T-helper 1 cell treated with Interleukin-12 subunit alpha and Interleukin-12 subunit beta and Interleukin-4 antibody, amounts not matched to agents 30 μg/mL and 1 μg/mL, for 36 hours (primary cell): ENCODE data around the gene MLH1.
"Not testable (repeated sequence)": the region's sequence is repeated elsewhere in the genome, so short reads cannot be mapped to it uniquely, and the experiment has no call there.

ENCODE experiments used
- H3K27ac Mint-ChIP-seq: one replicate; pipeline ENCODE4 v1.8.0; 2021; ENCODE audit warnings: mild to moderate bottlenecking, mixed read lengths
- H3K27me3 Mint-ChIP-seq: one replicate; pipeline ENCODE4 v1.8.0; 2021; ENCODE audit warnings: low read depth, mixed read lengths
- H3K36me3 Mint-ChIP-seq: one replicate; pipeline ENCODE4 v1.8.0; 2021; ENCODE audit warnings: low read depth, mixed read lengths
- H3K4me1 Mint-ChIP-seq: one replicate; pipeline ENCODE4 v1.8.0; 2021; ENCODE audit warnings: low read depth, mixed read lengths
- H3K4me3 Mint-ChIP-seq: one replicate; pipeline ENCODE4 v1.8.0; 2021; ENCODE audit warnings: mild to moderate bottlenecking, moderate library complexity, mixed read lengths
- H3K9me3 Mint-ChIP-seq: one replicate; pipeline ENCODE4 v1.8.0; 2021; ENCODE audit warnings: mixed read lengths

Gene MLH1

GRCh38 chr3:37039161-37039846 lies 46.0 kb downstream of the MLH1 start:
- Mint-ChIP-seq H3K4me1 (no peaks in the 10 kb centered on the region), H3K27me3 (no peaks in the 10 kb centered on the region), H3K27ac (no peak overlapping the region), H3K4me3 (no peak overlapping the region), H3K36me3 (peaks cover 44% of the 10 kb centered on the region), H3K9me3 (peaks cover 7% of the 10 kb centered on the region)

- no peak overlapping the region for H3K27ac Mint-ChIP-seq
- no peaks in the 10 kb centered on the region for H3K4me1 Mint-ChIP-seq
- H3K4me3 Mint-ChIP-seq, result no peak overlapping the region
- peaks cover 7% of the 10 kb centered on the region for H3K9me3 Mint-ChIP-seq
- peaks cover 40% of the 10 kb centered on the region for H3K36me3 Mint-ChIP-seq
- H3K27me3 Mint-ChIP-seq, result no peaks in the 10 kb centered on the region
Observed at GRCh38 chr3:37040231-37040630, 46.9 kb downstream of the MLH1 start.

GRCh38 chr3:37041546-37042195 lies 48.4 kb downstream of the MLH1 start:
- Mint-ChIP-seq H3K4me3 (no peak overlapping the region), H3K27ac (no peak overlapping the region), H3K36me3 (peaks cover 31% of the 10 kb centered on the region), H3K9me3 (no peaks in the 10 kb centered on the region), H3K4me1 (no peaks in the 10 kb centered on the region), H3K27me3 (no peaks in the 10 kb centered on the region)

GRCh38 chr3:37042712-37043111 lies 49.4 kb downstream of the MLH1 start:
- H3K9me3 Mint-ChIP-seq, H3K27ac Mint-ChIP-seq, H3K4me3 Mint-ChIP-seq, H3K4me1 Mint-ChIP-seq, H3K27me3 Mint-ChIP-seq: not testable (repeated sequence)
- H3K36me3 Mint-ChIP-seq, result peaks cover 35% of the 10 kb centered on the region

- no peak overlapping the region for H3K27ac Mint-ChIP-seq
- H3K9me3 Mint-ChIP-seq, result no peaks in the 10 kb centered on the region
- no peaks in the 10 kb centered on the region for H3K4me1 Mint-ChIP-seq
- H3K36me3 Mint-ChIP-seq, result peaks cover 44% of the 10 kb centered on the region
- H3K27me3 Mint-ChIP-seq, result no peaks in the 10 kb centered on the region
- no peak overlapping the region for H3K4me3 Mint-ChIP-seq
Observed at GRCh38 chr3:37050282-37050681, 57.0 kb downstream of the MLH1 start.

GRCh38 chr3:37052860-37053259 lies 59.5 kb downstream of the MLH1 start:
- peaks cover 41% of the 10 kb centered on the region for H3K36me3 Mint-ChIP-seq
- no peaks in the 10 kb centered on the region for H3K4me1 Mint-ChIP-seq
- H3K9me3 Mint-ChIP-seq, result no peaks in the 10 kb centered on the region
- no peaks in the 10 kb centered on the region for H3K27me3 Mint-ChIP-seq
- H3K4me3 Mint-ChIP-seq, result no peak overlapping the region
- no peak overlapping the region for H3K27ac Mint-ChIP-seq

- no peaks in the 10 kb centered on the region for H3K9me3 Mint-ChIP-seq
- H3K27ac Mint-ChIP-seq, result no peak overlapping the region
- no peak overlapping the region for H3K4me3 Mint-ChIP-seq
- no peaks in the 10 kb centered on the region for H3K27me3 Mint-ChIP-seq
- H3K36me3 Mint-ChIP-seq, result peaks cover 36% of the 10 kb centered on the region
- H3K4me1 Mint-ChIP-seq, result no peaks in the 10 kb centered on the region
Observed at GRCh38 chr3:37053337-37053736, 60.0 kb downstream of the MLH1 start.

GRCh38 chr3:37053753-37054152 lies 60.4 kb downstream of the MLH1 start:
- H3K27me3 Mint-ChIP-seq, result no peaks in the 10 kb centered on the region
- H3K36me3 Mint-ChIP-seq, result peaks cover 32% of the 10 kb centered on the region
- H3K9me3 Mint-ChIP-seq, result no peaks in the 10 kb centered on the region
- H3K27ac Mint-ChIP-seq, result no peak overlapping the region
- no peaks in the 10 kb centered on the region for H3K4me1 Mint-ChIP-seq
- no peak overlapping the region for H3K4me3 Mint-ChIP-seq

GRCh38 chr3:37054370-37054769 lies 61.1 kb downstream of the MLH1 start:
- Mint-ChIP-seq H3K4me3 (no peak overlapping the region), H3K27me3 (no peaks in the 10 kb centered on the region), H3K27ac (no peak overlapping the region), H3K36me3 (peaks cover 26% of the 10 kb centered on the region), H3K4me1 (no peaks in the 10 kb centered on the region), H3K9me3 (no peaks in the 10 kb centered on the region)

GRCh38 chr3:37055077-37055476 lies 61.8 kb downstream of the MLH1 start:
- not testable (repeated sequence) for H3K9me3 Mint-ChIP-seq, H3K27me3 Mint-ChIP-seq, H3K4me3 Mint-ChIP-seq, H3K4me1 Mint-ChIP-seq, H3K27ac Mint-ChIP-seq
- H3K36me3 Mint-ChIP-seq, result peaks cover 24% of the 10 kb centered on the region

GRCh38 chr3:37056826-37057225 lies 63.5 kb downstream of the MLH1 start:
- H3K9me3 Mint-ChIP-seq, result no peaks in the 10 kb centered on the region
- H3K36me3 Mint-ChIP-seq, result peaks cover 23% of the 10 kb centered on the region
- peaks cover 3% of the 10 kb centered on the region for H3K4me1 Mint-ChIP-seq
- no peak overlapping the region for H3K4me3 Mint-ChIP-seq
- H3K27me3 Mint-ChIP-seq, result no peaks in the 10 kb centered on the region
- no peak overlapping the region for H3K27ac Mint-ChIP-seq

- H3K27me3 Mint-ChIP-seq, result no peaks in the 10 kb centered on the region
- H3K9me3 Mint-ChIP-seq, result no peaks in the 10 kb centered on the region
- H3K27ac Mint-ChIP-seq, result no peak overlapping the region
- H3K4me1 Mint-ChIP-seq, result peaks cover 5% of the 10 kb centered on the region
- H3K4me3 Mint-ChIP-seq, result no peak overlapping the region
- H3K36me3 Mint-ChIP-seq, result peaks cover 31% of the 10 kb centered on the region
Observed at GRCh38 chr3:37058117-37058516, 64.8 kb downstream of the MLH1 start.

- no peaks in the 10 kb centered on the region for H3K9me3 Mint-ChIP-seq
- H3K36me3 Mint-ChIP-seq, result peaks cover 25% of the 10 kb centered on the region
- no peaks in the 10 kb centered on the region for H3K27me3 Mint-ChIP-seq
- peaks cover 8% of the 10 kb centered on the region for H3K4me1 Mint-ChIP-seq
- no peak overlapping the region for H3K27ac Mint-ChIP-seq
- H3K4me3 Mint-ChIP-seq, result no peak overlapping the region
Observed at GRCh38 chr3:37064747-37065146, 71.4 kb downstream of the MLH1 start.

GRCh38 chr3:37067577-37067976 lies 74.3 kb downstream of the MLH1 start:
- no peak overlapping the region for H3K27ac Mint-ChIP-seq
- no peak overlapping the region for H3K4me3 Mint-ChIP-seq
- peaks cover 21% of the 10 kb centered on the region for H3K36me3 Mint-ChIP-seq
- H3K27me3 Mint-ChIP-seq, result no peaks in the 10 kb centered on the region
- peaks cover 5% of the 10 kb centered on the region for H3K4me1 Mint-ChIP-seq
- H3K9me3 Mint-ChIP-seq, result no peaks in the 10 kb centered on the region

- H3K4me1 Mint-ChIP-seq, result peaks cover 10% of the 10 kb centered on the region
- H3K9me3 Mint-ChIP-seq, result no peaks in the 10 kb centered on the region
- no peaks in the 10 kb centered on the region for H3K27me3 Mint-ChIP-seq
- H3K4me3 Mint-ChIP-seq, result no peak overlapping the region
- no peak overlapping the region for H3K27ac Mint-ChIP-seq
- H3K36me3 Mint-ChIP-seq, result peaks cover 20% of the 10 kb centered on the region
Observed at GRCh38 chr3:37068031-37068430, 74.7 kb downstream of the MLH1 start.
